Keratinocyte (primary cell): ENCODE results near the gene PRAMEF5. TPM values are rescaled to one million over a fixed set of nuclear protein-coding genes. Genes with fewer than 3 reads are reported as not detected.
"Not testable (repeated sequence)": the region's sequence is repeated elsewhere in the genome, so short reads cannot be mapped to it uniquely, and the experiment has no call there.

Experiments used
- DNase-seq: peaks from one replicate; pipeline ENCODE4 v3.0.0-alpha.2; 2011; ENCODE audit warnings: low read depth, missing footprints, low spot score
- FAIRE-seq: peaks from 2 replicates; lab custom pipeline; 2011; peaks lifted over from hg19 to GRCh38; lab: Jason Lieb, UNC
- H2AFZ ChIP-seq: 2 replicates; pipeline ENCODE4 v1.6.0; 2012; ENCODE audit warnings: low read length, control low read depth, inconsistent platforms; ENCODE audit not compliant: control insufficient read depth
- H3K27ac ChIP-seq: 2 replicates; pipeline ENCODE4 v1.5.1; 2011; ENCODE audit warnings: low read length; ENCODE audit not compliant: control insufficient read depth, insufficient read depth
- H3K27me3 ChIP-seq: 3 replicates; pipeline ENCODE4 v1.6.0; 2011; ENCODE audit warnings: low read length; ENCODE audit not compliant: control insufficient read depth, insufficient read depth; ENCODE audit errors: extremely low read depth
- H3K36me3 ChIP-seq, 2 experiments: 2 replicates in 1 of 2; 3 replicates in 1 of 2; pipeline ENCODE4 v1.5.1; 2011; ENCODE audit warnings: low read length in 2 of 2, mild to moderate bottlenecking in 1 of 2; ENCODE audit not compliant: control insufficient read depth in 2 of 2, insufficient read depth in 2 of 2; ENCODE audit errors: extremely low read depth in 1 of 2
- H3K4me1 ChIP-seq: 3 replicates; pipeline ENCODE4 v1.5.1; 2011; ENCODE audit warnings: low read length; ENCODE audit not compliant: control insufficient read depth, insufficient read depth; ENCODE audit errors: extremely low read depth
- H3K4me2 ChIP-seq: 3 replicates; pipeline ENCODE4 v1.6.0; 2011; ENCODE audit warnings: low read depth, low read length; ENCODE audit not compliant: control insufficient read depth, insufficient read depth; ENCODE audit errors: extremely low read depth
- H3K4me3 ChIP-seq, 3 experiments: fragments of 200-600 bp in 1 of 3; sonication (generic) in 1 of 3; 2 replicates in 2 of 3; 3 replicates in 1 of 3; pipeline ENCODE4 v1.5.1; 2011 to 2016; ENCODE audit warnings: low read length in 3 of 3, mild to moderate bottlenecking in 3 of 3, control low read depth in 2 of 3, inconsistent platforms in 1 of 3, low read depth in 1 of 3, mixed read lengths in 1 of 3, mixed run types in 1 of 3, moderate library complexity in 1 of 3; ENCODE audit not compliant: control insufficient read depth in 2 of 3, insufficient read depth in 2 of 3; ENCODE audit errors: extremely low read depth in 1 of 3
- H3K79me2 ChIP-seq: 2 replicates; pipeline ENCODE4 v1.6.0; 2012; ENCODE audit warnings: low read length; ENCODE audit not compliant: control insufficient read depth, insufficient read depth
- H3K9ac ChIP-seq: 3 replicates; pipeline ENCODE4 v1.6.0; 2011; ENCODE audit warnings: low read length; ENCODE audit not compliant: control insufficient read depth, insufficient read depth; ENCODE audit errors: extremely low read depth
- H3K9me1 ChIP-seq: 3 replicates; pipeline ENCODE4 v1.6.0; 2011; ENCODE audit warnings: low read length; ENCODE audit not compliant: control insufficient read depth, insufficient read depth; ENCODE audit errors: extremely low read depth
- H3K9me3 ChIP-seq: 2 replicates; pipeline ENCODE4 v1.5.1; 2012; ENCODE audit warnings: low read depth, low read length; ENCODE audit not compliant: control insufficient read depth
- H4K20me1 ChIP-seq: 3 replicates; pipeline ENCODE4 v1.6.0; 2011; ENCODE audit warnings: low read length; ENCODE audit not compliant: control insufficient read depth, insufficient read depth; ENCODE audit errors: extremely low read depth
- dilution Hi-C: fragments of 300-500 bp; cut with MboI; formaldehyde crosslinking; loops from one replicate; pipeline ENCODE4 v1.7.0; 2020; ENCODE audit warnings: low sequenced_read_pairs; ENCODE audit not compliant: extremely low pct_ligation_motif_present
- polyA minus RNA-seq, 3 experiments: library from RNA; depleted of rRNA, polyadenylated mRNA; stranded (reverse); fragments of >200 nt; gene quantifications; 1 replicate in 1 of 3; 2 replicates in 1 of 3; 3 replicates in 1 of 3; pipeline ENCODE4 v1.2.3, GENCODE V29; 2011
- polyA plus RNA-seq, 5 experiments: library from polyadenylated mRNA; depleted of rRNA in 3 of 5; stranded (reverse) in 3 of 5; stranded (forward) in 1 of 5; unstranded in 1 of 5; fragments of >200 nt; gene quantifications; 1 replicate in 1 of 5; 2 replicates in 3 of 5; 3 replicates in 1 of 5; pipeline versions ENCODE4 v1.2.1 to v1.2.3, GENCODE V29; 2011 to 2012; ENCODE audit warnings: missing spikeins in 2 of 5, low read depth in 1 of 5, low replicate concordance in 1 of 5

Gene PRAMEF5
- polyA plus RNA-seq (not detected in 3 replicates), polyA minus RNA-seq (not detected in 3 replicates)
- not detected for polyA plus RNA-seq (2011; ENCODE audit: low read depth)
- polyA plus RNA-seq (2011; cell fraction: cytosol; rRNA removed): not detected in 2 replicates
- polyA plus RNA-seq (2011; cell fraction: nucleus; rRNA removed): not detected in 2 replicates
- not detected in 2 replicates for polyA plus RNA-seq (2012; ENCODE audit: low replicate concordance)
- not detected for polyA minus RNA-seq (2011; cell fraction: cytosol; rRNA and poly(A)+ RNA removed)
- not detected in 2 replicates for polyA minus RNA-seq (2011; cell fraction: nucleus; rRNA and poly(A)+ RNA removed)

GRCh38 chr1:13253898-13254297 lies at the start of gene PRAMEF5:
Gene PRAMEF5, plus strand, starts transcription at chr1:13254198. Its CDS starts 5,071 bp downstream, at chr1:13259269.
- DNase-seq, H3K27ac ChIP-seq, H3K9me1 ChIP-seq, H3K36me3 ChIP-seq, H4K20me1 ChIP-seq, H3K9me3 ChIP-seq, H3K4me2 ChIP-seq, FAIRE-seq, H3K4me1 ChIP-seq, H3K9ac ChIP-seq, H2AFZ ChIP-seq, dilution Hi-C loops, H3K79me2 ChIP-seq, H3K4me3 ChIP-seq, H3K27me3 ChIP-seq: not testable (repeated sequence)

GRCh38 chr1:13208712-13209111 lies 45.3 kb upstream of the PRAMEF5 start:
- H3K36me3 ChIP-seq, FAIRE-seq, H3K4me3 ChIP-seq, DNase-seq, H3K9ac ChIP-seq, H3K27ac ChIP-seq, H3K9me1 ChIP-seq, H3K27me3 ChIP-seq, H3K79me2 ChIP-seq, dilution Hi-C loops, H4K20me1 ChIP-seq, H2AFZ ChIP-seq, H3K4me2 ChIP-seq, H3K9me3 ChIP-seq, H3K4me1 ChIP-seq: not testable (repeated sequence)

- H3K4me2 ChIP-seq, H4K20me1 ChIP-seq, H3K9ac ChIP-seq, H3K36me3 ChIP-seq, DNase-seq, FAIRE-seq, H3K9me3 ChIP-seq, dilution Hi-C loops, H3K9me1 ChIP-seq, H3K27ac ChIP-seq, H2AFZ ChIP-seq, H3K4me3 ChIP-seq, H3K79me2 ChIP-seq, H3K27me3 ChIP-seq, H3K4me1 ChIP-seq: not testable (repeated sequence)
Observed at GRCh38 chr1:13216619-13217018, 37.4 kb upstream of the PRAMEF5 start.

GRCh38 chr1:13219203-13219602 lies 34.8 kb upstream of the PRAMEF5 start:
- dilution Hi-C loops, H3K9ac ChIP-seq, H3K36me3 ChIP-seq, DNase-seq, H3K4me1 ChIP-seq, H3K27me3 ChIP-seq, H3K79me2 ChIP-seq, FAIRE-seq, H3K9me3 ChIP-seq, H3K27ac ChIP-seq, H4K20me1 ChIP-seq, H3K4me3 ChIP-seq, H2AFZ ChIP-seq, H3K9me1 ChIP-seq, H3K4me2 ChIP-seq: not testable (repeated sequence)

GRCh38 chr1:13222788-13223187 lies 31.2 kb upstream of the PRAMEF5 start:
- H3K4me3 ChIP-seq, H3K36me3 ChIP-seq, DNase-seq, H3K9ac ChIP-seq, H3K9me1 ChIP-seq, dilution Hi-C loops, H3K79me2 ChIP-seq, H4K20me1 ChIP-seq, H2AFZ ChIP-seq, H3K27ac ChIP-seq, H3K27me3 ChIP-seq, FAIRE-seq, H3K4me2 ChIP-seq, H3K4me1 ChIP-seq, H3K9me3 ChIP-seq: not testable (repeated sequence)
